HepG2 (cell line): ENCODE data around the gene SMIM36. TPM values are rescaled to one million over a fixed set of nuclear protein-coding genes. Genes with fewer than 3 reads are reported as not detected.
A peak's percentile ranks its signal among the peaks of the same experiment; 100 is the strongest.

Experiments
- FOXA1 ChIP-seq, 2 experiments: fragments of 450-650 bp in 1 of 2; sonication (generic) in 1 of 2; formaldehyde crosslinking in 1 of 2; IDR thresholded peaks; 2 replicates each; pipeline versions ENCODE4 v1.4.0 to v1.6.1; 2016 to 2020; ENCODE audit warnings: missing genetic modification reagents in 1 of 2
- KDM5B ChIP-seq: sonication (generic); formaldehyde crosslinking; IDR thresholded peaks from 2 replicates; pipeline ENCODE4 v1.4.0; 2020; ENCODE audit warnings: missing genetic modification reagents, mild to moderate bottlenecking, borderline replicate concordance
- MED1 ChIP-seq: sonication (generic); formaldehyde crosslinking; IDR thresholded peaks from 2 replicates; pipeline ENCODE4 v1.4.0; 2020; ENCODE audit warnings: missing genetic modification reagents
- MEF2D ChIP-seq: sonication (generic); formaldehyde crosslinking; IDR thresholded peaks from 2 replicates; pipeline ENCODE4 v1.5.1; 2020; ENCODE audit warnings: mild to moderate bottlenecking, missing genetic modification reagents
- PAXIP1 ChIP-seq: sonication (generic); formaldehyde crosslinking; conservative IDR thresholded peaks from 2 replicates; pipeline ENCODE4 v1.4.0; 2020; ENCODE audit warnings: mild to moderate bottlenecking, missing genetic modification reagents, moderate library complexity
- POLR2G ChIP-seq: fragments of 200-400 bp; formaldehyde crosslinking; IDR thresholded peaks from 2 replicates; pipeline ENCODE4 v1.6.1; 2018; ENCODE audit warnings: mild to moderate bottlenecking, low read depth, low read length, moderate library complexity
- RORA ChIP-seq: sonication (generic); formaldehyde crosslinking; IDR thresholded peaks from 2 replicates; pipeline ENCODE4 v1.5.0; 2020; ENCODE audit warnings: mild to moderate bottlenecking, missing genetic modification reagents, moderate library complexity
- SKIL ChIP-seq: sonication (generic); formaldehyde crosslinking; IDR thresholded peaks from 2 replicates; pipeline ENCODE4 v1.8.0; 2022; ENCODE audit warnings: missing genetic modification reagents, mild to moderate bottlenecking, moderate library complexity, borderline replicate concordance
- SSRP1 ChIP-seq: IDR thresholded peaks from 2 replicates; pipeline ENCODE4 v1.6.1; 2016; ENCODE audit warnings: control low read depth
- TGIF2 ChIP-seq: IDR thresholded peaks from 2 replicates; pipeline ENCODE4 v1.6.1; 2016; ENCODE audit warnings: control low read depth, missing compliant biosample characterization
- ZFX ChIP-seq: sonication (generic); formaldehyde crosslinking; IDR thresholded peaks from 2 replicates; pipeline ENCODE4 v1.4.0; 2020; ENCODE audit warnings: mild to moderate bottlenecking, low read depth, missing genetic modification reagents, moderate library complexity
- ZNF138 ChIP-seq: sonication (generic); formaldehyde crosslinking; IDR thresholded peaks from 2 replicates; pipeline ENCODE4 v1.5.0; 2020; ENCODE audit warnings: mild to moderate bottlenecking, low read depth, missing genetic modification reagents
- ZNF558 ChIP-seq: sonication (generic); formaldehyde crosslinking; IDR thresholded peaks from 2 replicates; pipeline ENCODE4 v1.9.0; 2022; ENCODE audit warnings: mild to moderate bottlenecking, missing genetic modification reagents, borderline replicate concordance
- ZNF749 ChIP-seq: sonication (generic); formaldehyde crosslinking; IDR thresholded peaks from 2 replicates; pipeline ENCODE4 v1.8.0; 2022; ENCODE audit warnings: mild to moderate bottlenecking, missing genetic modification reagents, moderate library complexity, borderline replicate concordance
- ZSCAN25 ChIP-seq: sonication (generic); formaldehyde crosslinking; IDR thresholded peaks from 2 replicates; pipeline ENCODE4 v1.8.0; 2022; ENCODE audit warnings: mild to moderate bottlenecking, missing genetic modification reagents
- polyA plus RNA-seq, 8 experiments: library from polyadenylated mRNA; depleted of rRNA in 3 of 8; stranded (reverse) in 7 of 8; unstranded in 1 of 8; fragments of >200 nt; fragmentation: Illumina TruSeq in 4 of 8; extraction: Trizol in 4 of 8; gene quantifications; 2 replicates each; pipeline versions ENCODE4 v1.2.1 to v1.2.3, GENCODE V29; 2011 to 2016; ENCODE audit warnings: low read depth in 4 of 8, missing spikeins in 1 of 8, mixed read lengths in 1 of 8; ENCODE audit not compliant: insufficient read depth in 1 of 8
- total RNA-seq, 5 experiments: library from RNA; depleted of rRNA; stranded (reverse); fragments of >200 nt; fragmentation: Illumina TruSeq; extraction: Trizol; gene quantifications; 2 replicates each; pipeline ENCODE4 v1.2.3, GENCODE V29; 2016; ENCODE audit warnings: low read depth in 1 of 5
- TF ChIP-seq, protein P1 (sequence below): sonication (generic); formaldehyde crosslinking; IDR thresholded peaks from 2 replicates; pipeline ENCODE4; 2020; ENCODE audit warnings: missing genetic modification reagents, mild to moderate bottlenecking, borderline replicate concordance
- TF ChIP-seq, protein P2 (sequence below): sonication (generic); formaldehyde crosslinking; IDR thresholded peaks from 2 replicates; pipeline ENCODE4 v1.8.0; 2023; ENCODE audit warnings: mild to moderate bottlenecking, missing genetic modification reagents

The SMIM36 gene
- total and polyA plus RNA-seq, 2 of the 13 experiments (the other 11 are each of a cell fraction or from before 2014, with no cell fraction given) = not detected

- TF ChIP-seq, protein P1, sequence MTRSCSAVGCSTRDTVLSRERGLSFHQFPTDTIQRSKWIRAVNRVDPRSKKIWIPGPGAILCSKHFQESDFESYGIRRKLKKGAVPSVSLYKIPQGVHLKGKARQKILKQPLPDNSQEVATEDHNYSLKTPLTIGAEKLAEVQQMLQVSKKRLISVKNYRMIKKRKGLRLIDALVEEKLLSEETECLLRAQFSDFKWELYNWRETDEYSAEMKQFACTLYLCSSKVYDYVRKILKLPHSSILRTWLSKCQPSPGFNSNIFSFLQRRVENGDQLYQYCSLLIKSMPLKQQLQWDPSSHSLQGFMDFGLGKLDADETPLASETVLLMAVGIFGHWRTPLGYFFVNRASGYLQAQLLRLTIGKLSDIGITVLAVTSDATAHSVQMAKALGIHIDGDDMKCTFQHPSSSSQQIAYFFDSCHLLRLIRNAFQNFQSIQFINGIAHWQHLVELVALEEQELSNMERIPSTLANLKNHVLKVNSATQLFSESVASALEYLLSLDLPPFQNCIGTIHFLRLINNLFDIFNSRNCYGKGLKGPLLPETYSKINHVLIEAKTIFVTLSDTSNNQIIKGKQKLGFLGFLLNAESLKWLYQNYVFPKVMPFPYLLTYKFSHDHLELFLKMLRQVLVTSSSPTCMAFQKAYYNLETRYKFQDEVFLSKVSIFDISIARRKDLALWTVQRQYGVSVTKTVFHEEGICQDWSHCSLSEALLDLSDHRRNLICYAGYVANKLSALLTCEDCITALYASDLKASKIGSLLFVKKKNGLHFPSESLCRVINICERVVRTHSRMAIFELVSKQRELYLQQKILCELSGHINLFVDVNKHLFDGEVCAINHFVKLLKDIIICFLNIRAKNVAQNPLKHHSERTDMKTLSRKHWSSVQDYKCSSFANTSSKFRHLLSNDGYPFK (CRISPR knock-in tag) = 0 out of 2 replicates have a peak, but pooled peaks have one; percentile 33
- TF ChIP-seq ZSCAN25 (CRISPR knock-in tag) (0 out of 2 replicates have a peak, but pooled peaks have one; percentile 26), POLR2G (peak; percentile 75), ZNF558 (peak; percentile 21; the same call in 1 of the 2 replicates), ZNF138 (CRISPR knock-in tag) (no peak), TGIF2 (0 out of 2 replicates have a peak, but pooled peaks have one; percentile 50), KDM5B (CRISPR knock-in tag) (peak; percentile 18; the same call in 1 of the 2 replicates), ZFX (CRISPR knock-in tag) (peak; percentile 24; the same call in 1 of the 2 replicates), RORA (no peak), SKIL (CRISPR knock-in tag) (no peak), ZNF749 (CRISPR knock-in tag) (no peak), MED1 (CRISPR knock-in tag) (0 out of 2 replicates have a peak, but pooled peaks have one; percentile 7), FOXA1 (IDR thresholded peaks at IDR 0.05) (no peak), FOXA1 (CRISPR knock-in tag; IDR thresholded peaks at IDR 0.05) (peak; percentile 21; the same call in 1 of the 2 replicates), SSRP1 (CRISPR knock-in tag) (peak; percentile 17; the same call in 1 of the 2 replicates), MEF2D (CRISPR knock-in tag) (peak; percentile 19; the same call in 1 of the 2 replicates), PAXIP1 (no peak)
- TF ChIP-seq, protein P2, sequence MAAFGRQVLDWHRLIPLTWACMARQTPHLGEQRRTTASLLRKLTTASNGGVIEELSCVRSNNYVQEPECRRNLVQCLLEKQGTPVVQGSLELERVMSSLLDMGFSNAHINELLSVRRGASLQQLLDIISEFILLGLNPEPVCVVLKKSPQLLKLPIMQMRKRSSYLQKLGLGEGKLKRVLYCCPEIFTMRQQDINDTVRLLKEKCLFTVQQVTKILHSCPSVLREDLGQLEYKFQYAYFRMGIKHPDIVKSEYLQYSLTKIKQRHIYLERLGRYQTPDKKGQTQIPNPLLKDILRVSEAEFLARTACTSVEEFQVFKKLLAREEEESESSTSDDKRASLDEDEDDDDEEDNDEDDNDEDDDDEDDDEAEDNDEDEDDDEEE (CRISPR knock-in tag) = no peak
These were observed 93.6 kb downstream of the SMIM36 start (continued) for GRCh38 chr17:55417411-55418268.
